Measurements from ENCODE around the gene MAD1L1.

Gene MAD1L1

DNA sequence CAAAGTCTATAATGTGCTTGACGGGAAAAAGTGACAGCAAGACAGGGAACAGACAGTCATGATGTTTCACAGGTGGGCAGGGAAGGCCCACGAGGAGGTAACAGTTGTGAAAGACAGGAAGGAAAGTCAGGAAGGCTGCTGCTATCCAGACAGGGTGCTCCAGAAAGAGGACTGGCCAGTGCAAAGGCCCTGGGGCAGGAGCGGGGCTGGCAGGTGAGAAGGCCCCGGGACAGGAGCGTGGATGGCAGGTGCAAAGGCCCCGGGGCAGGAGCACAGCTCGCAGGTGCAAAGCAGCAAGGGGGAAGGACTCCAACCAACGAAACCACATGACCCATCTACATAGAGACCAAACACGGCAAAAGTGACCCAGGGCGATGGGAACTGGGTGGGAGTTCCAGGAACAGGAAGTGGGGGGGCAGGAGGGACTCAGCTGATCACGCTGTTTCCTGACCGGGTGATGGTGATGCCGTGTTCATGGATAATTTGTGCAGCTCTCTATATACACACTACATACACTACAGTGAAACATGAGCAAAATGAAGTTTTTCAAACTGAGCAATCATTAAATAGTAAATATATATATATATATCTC, 138.2 kb downstream of the MAD1L1 start:
- no peak for DNase-seq (ENCODE audit: low read depth)
- TF ChIP-seq, protein P1, sequence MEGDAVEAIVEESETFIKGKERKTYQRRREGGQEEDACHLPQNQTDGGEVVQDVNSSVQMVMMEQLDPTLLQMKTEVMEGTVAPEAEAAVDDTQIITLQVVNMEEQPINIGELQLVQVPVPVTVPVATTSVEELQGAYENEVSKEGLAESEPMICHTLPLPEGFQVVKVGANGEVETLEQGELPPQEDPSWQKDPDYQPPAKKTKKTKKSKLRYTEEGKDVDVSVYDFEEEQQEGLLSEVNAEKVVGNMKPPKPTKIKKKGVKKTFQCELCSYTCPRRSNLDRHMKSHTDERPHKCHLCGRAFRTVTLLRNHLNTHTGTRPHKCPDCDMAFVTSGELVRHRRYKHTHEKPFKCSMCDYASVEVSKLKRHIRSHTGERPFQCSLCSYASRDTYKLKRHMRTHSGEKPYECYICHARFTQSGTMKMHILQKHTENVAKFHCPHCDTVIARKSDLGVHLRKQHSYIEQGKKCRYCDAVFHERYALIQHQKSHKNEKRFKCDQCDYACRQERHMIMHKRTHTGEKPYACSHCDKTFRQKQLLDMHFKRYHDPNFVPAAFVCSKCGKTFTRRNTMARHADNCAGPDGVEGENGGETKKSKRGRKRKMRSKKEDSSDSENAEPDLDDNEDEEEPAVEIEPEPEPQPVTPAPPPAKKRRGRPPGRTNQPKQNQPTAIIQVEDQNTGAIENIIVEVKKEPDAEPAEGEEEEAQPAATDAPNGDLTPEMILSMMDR (IDR thresholded peaks at IDR 0.05; ENCODE audit: low read depth, low read length, missing control alignments): no peak
- in situ Hi-C loops (cut with HindIII; ENCODE audit: low sequenced_read_pairs): loop anchor here (10.0 kb wide), 1 partner anchor 70 kb away; no protein-coding TSS in a partner anchor
- H3K4me3 ChIP-seq (ENCODE audit: low read depth, low read length): no peak overlapping the region

GRCh38 chr7:2093843-2094220, 138.9 kb downstream of the MAD1L1 start:
- TF ChIP-seq, protein P1 (IDR thresholded peaks at IDR 0.05; ENCODE audit: low read depth, low read length, missing control alignments): no peak
- H3K4me3 ChIP-seq (ENCODE audit: low read depth, low read length): no peak overlapping the region
- in situ Hi-C loops (cut with HindIII; ENCODE audit: low sequenced_read_pairs): loop anchor here (10.0 kb wide), 1 partner anchor 69 kb away; no protein-coding TSS in a partner anchor

GRCh38 chr7:2093215-2093842, 139.4 kb downstream of the MAD1L1 start:
- TF ChIP-seq, protein P1 (IDR thresholded peaks at IDR 0.05; ENCODE audit: low read depth, low read length, missing control alignments): no peak
- H3K4me3 ChIP-seq (ENCODE audit: low read depth, low read length): no peak overlapping the region
- no peak for DNase-seq (ENCODE audit: low read depth)
- in situ Hi-C loops (cut with HindIII; ENCODE audit: low sequenced_read_pairs): loop anchor here (10.0 kb wide), 1 partner anchor 69 kb away; no protein-coding TSS in a partner anchor

More at GRCh38 chr7:2093843-2094220, 138.9 kb downstream of the MAD1L1 start:
- DNase-seq (ENCODE audit: low read depth): no peak

- no peak overlapping the region for H3K4me3 ChIP-seq (ENCODE audit: low read depth, low read length)
- TF ChIP-seq, protein P1 (IDR thresholded peaks at IDR 0.05; ENCODE audit: low read depth, low read length, missing control alignments): no peak
- DNase-seq (ENCODE audit: low read depth): no peak
- in situ Hi-C loops (cut with HindIII; ENCODE audit: low sequenced_read_pairs): loop anchor here (10.0 kb wide), 1 partner anchor 67 kb away; no protein-coding TSS in a partner anchor
Measured at GRCh38 chr7:2092279-2092678, 140.5 kb downstream of the MAD1L1 start.

DNA sequence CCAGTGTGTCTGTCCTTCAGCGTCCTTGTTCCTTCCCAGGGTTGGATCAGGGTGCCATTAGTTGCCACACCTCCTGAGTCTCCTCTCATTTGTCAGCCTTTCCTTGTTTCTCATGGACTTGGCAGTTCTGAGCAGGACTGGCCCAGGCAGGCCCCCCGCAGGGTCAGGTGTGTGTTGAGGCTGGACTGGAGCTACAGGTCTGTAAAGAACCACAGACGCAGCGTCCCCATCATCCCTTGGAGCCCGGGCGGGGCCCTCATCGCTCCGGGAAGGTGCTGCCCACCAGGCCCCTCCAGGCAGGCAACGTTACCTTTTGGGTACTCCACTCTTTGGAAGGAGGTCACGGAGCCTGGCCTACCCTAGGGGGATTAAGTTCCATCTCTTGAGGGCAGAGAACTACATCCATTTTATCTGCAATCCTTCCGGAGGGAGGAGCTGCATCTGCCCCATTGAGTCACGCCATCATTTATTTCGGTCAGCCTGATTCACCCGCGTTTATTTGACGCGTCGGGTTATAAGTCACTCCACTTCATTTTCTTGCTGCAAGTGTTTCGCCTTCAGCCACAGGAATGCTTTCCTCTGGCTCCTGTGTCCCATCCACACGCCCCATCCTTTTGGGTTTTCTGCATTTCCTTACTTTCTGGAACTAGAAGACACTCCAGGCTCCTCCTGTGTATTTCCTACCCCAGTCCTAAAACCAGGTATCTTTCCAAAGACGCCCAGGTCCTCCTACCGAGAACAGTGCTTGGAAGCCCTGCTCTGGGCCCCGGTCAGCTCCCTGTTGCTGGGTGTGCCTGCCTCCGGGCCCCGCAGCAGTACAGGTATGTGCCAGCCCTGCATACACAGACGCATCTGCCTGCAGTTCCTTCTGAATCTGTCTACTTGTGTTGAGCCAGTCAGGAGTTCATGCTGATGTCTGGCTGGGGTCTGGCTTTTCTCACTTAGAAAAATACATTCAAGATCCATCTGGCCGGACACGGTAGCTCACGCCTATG, 141.9 kb downstream of the MAD1L1 start:
- no peak overlapping the region for H3K4me3 ChIP-seq (ENCODE audit: low read depth, low read length)
- in situ Hi-C loops (cut with HindIII; ENCODE audit: low sequenced_read_pairs): loop anchor here (10.0 kb wide), 1 partner anchor 66 kb away; no protein-coding TSS in a partner anchor
- TF ChIP-seq, protein P1 (IDR thresholded peaks at IDR 0.05; ENCODE audit: low read depth, low read length, missing control alignments): no peak
- no peak for DNase-seq (ENCODE audit: low read depth)

- in situ Hi-C loops (cut with HindIII; ENCODE audit: low sequenced_read_pairs): no loop called here
- TF ChIP-seq, protein P1 (IDR thresholded peaks at IDR 0.05; ENCODE audit: low read depth, low read length, missing control alignments): no peak
- no peak overlapping the region for H3K4me3 ChIP-seq (ENCODE audit: low read depth, low read length)
- no peak for DNase-seq (ENCODE audit: low read depth)
Measured at GRCh38 chr7:2088801-2089200, 143.9 kb downstream of the MAD1L1 start.

Measured in astrocyte of the cerebellum (primary cell).